HepG2 (cell line): ENCODE measurements around the gene SNUPN. TPM values are rescaled to one million over a fixed set of nuclear protein-coding genes. Genes with fewer than 3 reads are reported as not detected.

Source experiments
- ATAC-seq: fragments of 200-7000 bp; cut with Tn5 transposase; 3 replicates; pipeline ENCODE4 v1.9.1; 2020; ENCODE audit warnings: mild to moderate bottlenecking, moderate library complexity
- BruUV-seq: library from RNA; stranded (reverse); fragments of 400-500 nt; replicated peaks from 2 replicates; lab custom pipeline; 2021; lab: Mats Ljungman, UMichigan
- CTCF ChIA-PET: fragments of 300-600 bp; formaldehyde crosslinking; extraction: SDS; loops from one replicate; lab custom pipeline; 2021; ENCODE audit warnings: low total read pairs, inconsistent platforms, low intra/inter-chr PET ratio; lab: Yijun Ruan, JAX
- POLR2A ChIA-PET: fragments of 350-600 bp; sonication (Branson Sonifier 250); formaldehyde crosslinking; loops from one replicate; lab custom pipeline; 2020; ENCODE audit warnings: antibody characterized with exemption, inconsistent platforms; lab: Yijun Ruan, JAX
- DNase-seq: peaks from one replicate; pipeline ENCODE4 v3.0.0-alpha.2; 2015; ENCODE audit warnings: low spot score
- FAIRE-seq: peaks from 3 replicates; lab custom pipeline; 2011; peaks lifted over from hg19 to GRCh38; lab: Jason Lieb, UNC
- H2AFZ ChIP-seq: one replicate; pipeline ENCODE4 v1.6.1; 2011; ENCODE audit warnings: low read length, inconsistent platforms
- H3K27ac ChIP-seq: fragments of 300-600 bp; 3 replicates; pipeline ENCODE4 v1.8.0; 2011; ENCODE audit warnings: mixed run types, mild to moderate bottlenecking, mixed read lengths, low read length, inconsistent platforms; ENCODE audit not compliant: insufficient read depth; ENCODE audit errors: extremely low read length
- H3K27me3 ChIP-seq, 2 experiments: fragments of 200-600 bp in 1 of 2; 2 replicates in 1 of 2; 3 replicates in 1 of 2; pipeline versions ENCODE4 v1.6.0 to v1.8.0; 2011; ENCODE audit warnings: low read length in 2 of 2, mild to moderate bottlenecking in 2 of 2, moderate library complexity in 2 of 2, inconsistent platforms in 1 of 2; ENCODE audit not compliant: insufficient read depth in 2 of 2, control insufficient read depth in 1 of 2
- H3K36me3 ChIP-seq, 2 experiments: fragments of 200-600 bp in 1 of 2; replicated peaks in 1 of 2; 2 replicates in 1 of 2; 3 replicates in 1 of 2; pipeline versions ENCODE4 v1.5.1 to v1.8.0; 2011; ENCODE audit warnings: low read length in 2 of 2, inconsistent platforms in 1 of 2; ENCODE audit not compliant: insufficient read depth in 2 of 2, control insufficient read depth in 1 of 2
- H3K4me1 ChIP-seq: 2 replicates; pipeline ENCODE4 v1.5.1; 2012; ENCODE audit warnings: low read length, inconsistent platforms; ENCODE audit not compliant: insufficient read depth
- H3K4me2 ChIP-seq: 2 replicates; pipeline ENCODE4 v1.6.0; 2011; ENCODE audit warnings: low read depth, low read length, inconsistent platforms
- H3K4me3 ChIP-seq, 3 experiments: fragments of 200-600 bp in 1 of 3; sonication (generic), shearing (Covaris generic) in 1 of 3; replicated peaks in 1 of 3; 2 replicates each; pipeline ENCODE4 v1.5.1; 2011 to 2016; ENCODE audit warnings: low read length in 3 of 3, inconsistent platforms in 2 of 3, low read depth in 2 of 3, mild to moderate bottlenecking in 2 of 3, control low read depth in 1 of 3, mixed read lengths in 1 of 3; ENCODE audit not compliant: insufficient read depth in 1 of 3
- H3K79me2 ChIP-seq: one replicate; pipeline ENCODE4 v1.6.1; 2011; ENCODE audit warnings: low read length, inconsistent platforms; ENCODE audit not compliant: insufficient read depth
- H3K9ac ChIP-seq: 2 replicates; pipeline ENCODE4 v1.6.0; 2011; ENCODE audit warnings: mild to moderate bottlenecking, low read depth, low read length, inconsistent platforms; ENCODE audit not compliant: insufficient read depth
- H3K9me3 ChIP-seq: 2 replicates; pipeline ENCODE4 v1.5.1; 2012; ENCODE audit warnings: mild to moderate bottlenecking, low read length
- H4K20me1 ChIP-seq: 2 replicates; pipeline ENCODE4 v1.6.0; 2011; ENCODE audit warnings: inconsistent platforms, mild to moderate bottlenecking, low read length, moderate library complexity; ENCODE audit not compliant: insufficient read depth
- ETS1 ChIP-seq: sonication (generic); formaldehyde crosslinking; IDR thresholded peaks from 2 replicates; pipeline ENCODE4 v1.4.0; 2020; ENCODE audit warnings: missing genetic modification reagents
- KDM3A ChIP-seq: IDR thresholded peaks from 2 replicates; pipeline ENCODE4 v1.6.1; 2018; ENCODE audit warnings: low read depth, missing compliant biosample characterization
- MAZ ChIP-seq, 2 experiments: sonication (generic) in 1 of 2; formaldehyde crosslinking in 1 of 2; IDR thresholded peaks; 2 replicates each; pipeline versions ENCODE4 v1.5.0 to v1.6.1; 2012 to 2020; ENCODE audit warnings: low read depth in 2 of 2, mild to moderate bottlenecking in 2 of 2, borderline replicate concordance in 1 of 2, improper control_type of control experiment in 1 of 2, low read length in 1 of 2, missing genetic modification reagents in 1 of 2, moderate library complexity in 1 of 2
- NFIC ChIP-seq: IDR thresholded peaks from 2 replicates; pipeline ENCODE4 v1.6.1; 2012; ENCODE audit warnings: mild to moderate bottlenecking, low read length, inconsistent platforms
- RFX3 ChIP-seq: IDR thresholded peaks from 2 replicates; pipeline ENCODE4 v1.6.1; 2016; ENCODE audit warnings: missing biosample characterization, missing genetic modification reagents
- ZNF17 ChIP-seq: sonication (generic); formaldehyde crosslinking; IDR thresholded peaks from 2 replicates; pipeline ENCODE4 v1.5.0; 2020; ENCODE audit warnings: mild to moderate bottlenecking, missing genetic modification reagents
- ZNF646 ChIP-seq: sonication (generic); formaldehyde crosslinking; IDR thresholded peaks from 2 replicates; pipeline ENCODE4 v1.9.0; 2021; ENCODE audit warnings: mild to moderate bottlenecking, missing genetic modification reagents
- WGBS: methylation state at CpG from one replicate; pipeline ENCODE4 v1.1.6; 2017; ENCODE audit warnings: low lambda C conversion rate; 5-methylcytosine and 5-hydroxymethylcytosine counted together
- in situ Hi-C: cut with HindIII; loops from 2 replicates; pipeline ENCODE4 v1.10.0; 2017; ENCODE audit warnings: low pct_unique_long_range_greater_than_20kb; ENCODE audit not compliant: extremely low pct_ligation_motif_present
- intact Hi-C: fragments of 100-400 bp; cut with micrococcal nuclease; formaldehyde crosslinking; loops from one replicate; pipeline ENCODE4 v1.10.0; 2022; ENCODE audit not compliant: unreplicated experiment
- polyA plus RNA-seq, 8 experiments: library from polyadenylated mRNA; depleted of rRNA in 3 of 8; stranded (reverse) in 7 of 8; unstranded in 1 of 8; fragments of >200 nt; fragmentation: Illumina TruSeq in 4 of 8; extraction: Trizol in 4 of 8; gene quantifications; 2 replicates each; pipeline versions ENCODE4 v1.2.1 to v1.2.3, GENCODE V29; 2011 to 2016; ENCODE audit warnings: low read depth in 4 of 8, missing spikeins in 1 of 8, mixed read lengths in 1 of 8; ENCODE audit not compliant: insufficient read depth in 1 of 8
- total RNA-seq, 5 experiments: library from RNA; depleted of rRNA; stranded (reverse); fragments of >200 nt; fragmentation: Illumina TruSeq; extraction: Trizol; gene quantifications; 2 replicates each; pipeline ENCODE4 v1.2.3, GENCODE V29; 2016; ENCODE audit warnings: low read depth in 1 of 5
- TF ChIP-seq, protein P1 (sequence below): sonication (generic); formaldehyde crosslinking; IDR thresholded peaks from 2 replicates; pipeline ENCODE4 v1.4.0; 2020; ENCODE audit warnings: missing genetic modification reagents

The SNUPN gene
- total and polyA plus RNA-seq, 2 of the 13 experiments (the other 11 are each of a cell fraction or from before 2014, with no cell fraction given): 9.0 to 16.4 TPM

DNA sequence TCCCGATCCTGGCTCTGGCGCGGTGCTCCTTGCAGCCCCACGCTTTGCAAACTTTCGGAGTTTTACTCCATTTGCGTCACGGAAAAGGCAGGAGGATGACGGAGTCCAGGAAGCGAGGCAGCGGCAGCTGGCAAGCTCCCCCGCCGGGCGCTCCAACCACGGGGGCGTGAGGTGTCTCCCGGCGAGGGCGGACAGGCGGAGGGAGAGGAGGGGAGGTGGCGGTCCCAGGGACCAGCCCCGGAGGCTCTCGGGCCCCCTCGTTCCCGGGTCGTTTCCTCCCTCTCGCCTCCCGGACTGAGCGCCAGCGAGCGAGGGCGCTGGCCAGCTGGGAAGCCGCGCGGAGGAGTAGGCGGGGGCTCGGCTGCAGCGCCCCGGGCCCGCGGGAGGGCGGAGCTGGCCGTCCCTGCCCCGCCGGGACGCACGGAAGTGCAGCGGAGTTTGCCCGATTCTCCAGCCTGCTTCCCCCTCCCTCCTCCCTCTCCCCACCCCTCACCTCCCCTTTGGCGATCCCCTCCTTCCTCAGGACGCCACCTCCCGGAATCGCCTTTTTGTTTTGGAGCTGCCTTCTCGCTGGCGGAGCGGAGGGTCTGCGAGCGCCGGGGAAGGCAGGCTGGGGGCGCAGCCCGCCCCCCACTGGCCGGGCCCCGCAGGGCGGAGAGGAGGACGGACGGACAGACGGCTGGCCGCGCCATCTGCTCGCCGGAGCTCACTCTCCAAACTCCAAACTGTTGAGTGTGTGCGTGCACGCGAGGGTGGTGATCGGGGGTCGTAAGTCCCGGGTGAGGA lies 22.0 kb upstream of the SNUPN start, which contains the start of gene SNX33:
Gene SNX33, plus strand, starts transcription at position 543 of the 786 bp plus-strand sequence. CDS start 1,191 bp downstream, outside the sequence.
- WGBS: 2% methylated on average over 13 of the region's 76 CpGs
- CTCF ChIA-PET: no interaction called here
- peak; percentile 60 for FAIRE-seq
- TF ChIP-seq RFX3 (no peak), ZNF646 (CRISPR knock-in tag) (no peak), MAZ (IDR thresholded peaks at IDR 0.05; ENCODE audit: borderline replicate concordance, low read depth, low read length) (peak; percentile 71), MAZ (CRISPR knock-in tag; IDR thresholded peaks at IDR 0.05; ENCODE audit: low read depth) (peak; percentile 80; the same call in 1 of the 2 replicates), NFIC (no peak), KDM3A (CRISPR knock-in tag) (no peak; the same call in 1 of the 2 replicates), ETS1 (CRISPR knock-in tag) (0 out of 2 replicates have a peak, but pooled peaks have one; percentile 45), ZNF17 (no peak)
- TF ChIP-seq, protein P1, sequence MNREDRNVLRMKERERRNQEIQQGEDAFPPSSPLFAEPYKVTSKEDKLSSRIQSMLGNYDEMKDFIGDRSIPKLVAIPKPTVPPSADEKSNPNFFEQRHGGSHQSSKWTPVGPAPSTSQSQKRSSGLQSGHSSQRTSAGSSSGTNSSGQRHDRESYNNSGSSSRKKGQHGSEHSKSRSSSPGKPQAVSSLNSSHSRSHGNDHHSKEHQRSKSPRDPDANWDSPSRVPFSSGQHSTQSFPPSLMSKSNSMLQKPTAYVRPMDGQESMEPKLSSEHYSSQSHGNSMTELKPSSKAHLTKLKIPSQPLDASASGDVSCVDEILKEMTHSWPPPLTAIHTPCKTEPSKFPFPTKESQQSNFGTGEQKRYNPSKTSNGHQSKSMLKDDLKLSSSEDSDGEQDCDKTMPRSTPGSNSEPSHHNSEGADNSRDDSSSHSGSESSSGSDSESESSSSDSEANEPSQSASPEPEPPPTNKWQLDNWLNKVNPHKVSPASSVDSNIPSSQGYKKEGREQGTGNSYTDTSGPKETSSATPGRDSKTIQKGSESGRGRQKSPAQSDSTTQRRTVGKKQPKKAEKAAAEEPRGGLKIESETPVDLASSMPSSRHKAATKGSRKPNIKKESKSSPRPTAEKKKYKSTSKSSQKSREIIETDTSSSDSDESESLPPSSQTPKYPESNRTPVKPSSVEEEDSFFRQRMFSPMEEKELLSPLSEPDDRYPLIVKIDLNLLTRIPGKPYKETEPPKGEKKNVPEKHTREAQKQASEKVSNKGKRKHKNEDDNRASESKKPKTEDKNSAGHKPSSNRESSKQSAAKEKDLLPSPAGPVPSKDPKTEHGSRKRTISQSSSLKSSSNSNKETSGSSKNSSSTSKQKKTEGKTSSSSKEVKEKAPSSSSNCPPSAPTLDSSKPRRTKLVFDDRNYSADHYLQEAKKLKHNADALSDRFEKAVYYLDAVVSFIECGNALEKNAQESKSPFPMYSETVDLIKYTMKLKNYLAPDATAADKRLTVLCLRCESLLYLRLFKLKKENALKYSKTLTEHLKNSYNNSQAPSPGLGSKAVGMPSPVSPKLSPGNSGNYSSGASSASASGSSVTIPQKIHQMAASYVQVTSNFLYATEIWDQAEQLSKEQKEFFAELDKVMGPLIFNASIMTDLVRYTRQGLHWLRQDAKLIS (CRISPR knock-in tag): no peak

More for the DNA sequence above, 22.0 kb upstream of the SNUPN start, which contains the start of gene SNX33:
- Histone ChIP-seq H3K27me3 (peaks cover 0 to 2% of the 10 kb centered on the region in 2 experiments; a peak in 1 of 5 replicates), H3K9me3 (no peaks in the 10 kb centered on the region), H3K9ac (peak within 1 kb of the TSS; percentile 89), H3K4me3 (peak within 1 kb of the TSS; percentile 83 to 96 (median 93)), H3K36me3 (no peaks in the 10 kb centered on the region), H3K79me2 (peaks cover 51% of the 10 kb centered on the region), H3K4me1 (peaks cover 50% of the 10 kb centered on the region), H4K20me1 (peaks cover 7% of the 10 kb centered on the region; the same call in 1 of the 2 replicates), H3K4me2 (peak within 1 kb of the TSS; percentile 97), H3K27ac (peak within 1 kb of the TSS; percentile 98), H2AFZ (peak within 1 kb of the TSS; percentile 59)
- intact Hi-C loops (loop anchor here (2.0 kb wide), 1 partner anchor 35 kb away; no protein-coding TSS in a partner anchor), in situ Hi-C loops (loop anchor here (5.0 to 10.0 kb wide), 2 partner anchors 35 to 283 kb away; partner anchors contain the start of gene MAN2C1)
- BruUV-seq: no TSS peak
- ATAC-seq (peak; percentile 74), DNase-seq (peak; percentile 78)
- POLR2A ChIA-PET: interaction anchor here (0.9 to 2.6 kb wide), 19 partner anchors 9 to 279 kb away, joined by 3 to 39 read pairs (median 6); partner anchors contain the start of genes IMP3, MAN2C1, PTPN9 and SIN3A
